ENCODE measurements around the gene APOBEC3G. TPM values are rescaled to one million over a fixed set of nuclear protein-coding genes. Genes with fewer than 3 reads are reported as not detected.

APOBEC3G gene
- total and polyA plus RNA-seq, 2 of the 4 experiments (the other 2 are of a cell fraction): 5.3 to 7.0 TPM

GRCh38 chr22:39115570-39115969 is 38.5 kb downstream of the APOBEC3G start:
- no CpG with 5 or more reads among the region's 2 CpGs for WGBS, 2 experiments (ENCODE audit: extremely low coverage in 2 of 2, insufficient read length in 1 of 2)
- ChIA-PET CTCF (interaction anchor here (0.6 to 1.5 kb wide), 2 partner anchors 14 to 112 kb away, joined by 3 to 5 read pairs; no protein-coding TSS in a partner anchor), POLR2A (ENCODE audit: unreplicated experiment) (no interaction called here)
- Histone ChIP-seq H4K91ac (ENCODE audit: insufficient read depth, low read depth, low read length) (no peak overlapping the region), H4K20me1 (ENCODE audit: insufficient read depth, low read length) (no peaks in the 10 kb centered on the region), H2BK20ac (ENCODE audit: low read depth, low read length) (no peak overlapping the region), H3K27me3 (ENCODE audit: control insufficient read depth, insufficient read depth, low read length) (peaks cover 48% of the 10 kb centered on the region), H3K14ac (replicated peaks; ENCODE audit: low read depth, low read length) (no peak overlapping the region), H3K4me1 (ENCODE audit: control insufficient read depth, insufficient read depth, low read length) (no peaks in the 10 kb centered on the region), H3K4me2 (ENCODE audit: low read depth, low read length) (no peak overlapping the region), H2BK15ac (ENCODE audit: low read depth, low read length) (no peak overlapping the region), H3K79me1 (ENCODE audit: low read depth in 1 of 2, low read length in 2 of 2) (no peaks in the 10 kb centered on the region), H3K36me3 (ENCODE audit: control insufficient read depth, insufficient read depth, low read length) (no peaks in the 10 kb centered on the region), H4K5ac (ENCODE audit: low read depth, low read length) (no peak overlapping the region), H2BK5ac (ENCODE audit: low read depth, low read length, poor library complexity, severe bottlenecking) (no peak overlapping the region), H3K23ac (ENCODE audit: low read depth, low read length) (no peak overlapping the region), H3K27ac (ENCODE audit: insufficient read depth, low read length) (no peak overlapping the region), H3K9me3 (ENCODE audit: control insufficient read depth, insufficient read depth, low read length) (peaks cover 3% of the 10 kb centered on the region; the same call in 1 of the 2 replicates), H3K9ac (ENCODE audit: low read depth, low read length) (no peak overlapping the region), H2AFZ (replicated peaks; ENCODE audit: low read length, poor library complexity) (no peak overlapping the region), H4K8ac (ENCODE audit: low read depth in 2 of 2, low read length in 2 of 2) (no peak overlapping the region), H2AK9ac (replicated peaks; ENCODE audit: low read depth, low read length, poor library complexity) (no peak overlapping the region), H2AK5ac (ENCODE audit: low read depth, low read length) (no peak overlapping the region), H3K9me1 (ENCODE audit: insufficient read depth, low read length) (no peaks in the 10 kb centered on the region), H3K4ac (ENCODE audit: low read depth, low read length) (no peak overlapping the region), H3K4me3 (ENCODE audit: insufficient read depth, low read depth, low read length) (no peak overlapping the region), H3K18ac (ENCODE audit: low read depth, low read length) (no peak overlapping the region), H2BK120ac (ENCODE audit: low read depth, low read length) (no peak overlapping the region), H3K56ac (ENCODE audit: extremely low read depth, insufficient read depth, low read length) (no peak overlapping the region)
- dilution Hi-C loops (cut with HindIII; ENCODE audit: low sequenced_read_pairs, unreplicated experiment) (no loop called here), in situ Hi-C loops (cut with MboI; ENCODE audit: low sequenced_read_pairs) (loop anchor here (25.0 kb wide), 1 partner anchor 253 kb away; the partner anchor contains the start of gene CBX6), intact Hi-C loops (cut with micrococcal nuclease) (loop anchor here (5.0 kb wide), 1 partner anchor 348 kb away; no protein-coding TSS in a partner anchor)
- no TSS peak for BruUV-seq (replicated peaks)
- no peak for DNase-seq
- no peak for ATAC-seq (ENCODE audit: low read depth)
- TF ChIP-seq ELK1 (IDR thresholded peaks at IDR 0.05; ENCODE audit: borderline replicate concordance, low read depth, low read length) (no peak), SMC3 (IDR thresholded peaks at IDR 0.05; ENCODE audit: low read depth, low read length) (no peak), RCOR1 (IDR thresholded peaks at IDR 0.05; ENCODE audit: insufficient replicate concordance, low read length) (no peak), CTCF (conservative IDR thresholded peaks at IDR 0.05; ENCODE audit: low read depth, low read length) (no peak), CEBPB (IDR thresholded peaks at IDR 0.05; ENCODE audit: low read depth, low read length) (no peak), MXI1 (IDR thresholded peaks at IDR 0.05; ENCODE audit: borderline replicate concordance, low read depth, low read length) (no peak), RAD21 (IDR thresholded peaks at IDR 0.05; ENCODE audit: low read length) (no peak), POLR2A (IDR thresholded peaks at IDR 0.05; ENCODE audit: low read depth, low read length) (no peak), RFX5 (IDR thresholded peaks at IDR 0.05; ENCODE audit: low read depth, low read length) (no peak), MAFK (IDR thresholded peaks at IDR 0.05; ENCODE audit: low read depth, low read length) (no peak), FOS (IDR thresholded peaks at IDR 0.05; ENCODE audit: low read depth, low read length) (no peak), NFE2L2 (IDR thresholded peaks at IDR 0.05; ENCODE audit: low read depth, low read length) (no peak), BHLHE40 (IDR thresholded peaks at IDR 0.05; ENCODE audit: low read depth, low read length) (no peak), CHD1 (IDR thresholded peaks at IDR 0.05; ENCODE audit: low read depth, low read length) (no peak)
- TF ChIP-seq, protein P1, sequence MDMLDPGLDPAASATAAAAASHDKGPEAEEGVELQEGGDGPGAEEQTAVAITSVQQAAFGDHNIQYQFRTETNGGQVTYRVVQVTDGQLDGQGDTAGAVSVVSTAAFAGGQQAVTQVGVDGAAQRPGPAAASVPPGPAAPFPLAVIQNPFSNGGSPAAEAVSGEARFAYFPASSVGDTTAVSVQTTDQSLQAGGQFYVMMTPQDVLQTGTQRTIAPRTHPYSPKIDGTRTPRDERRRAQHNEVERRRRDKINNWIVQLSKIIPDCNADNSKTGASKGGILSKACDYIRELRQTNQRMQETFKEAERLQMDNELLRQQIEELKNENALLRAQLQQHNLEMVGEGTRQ (IDR thresholded peaks at IDR 0.05; ENCODE audit: low read depth, low read length): no peak
